NCI-H748 (cell line): ENCODE data around the gene ZNF225.
"Not testable (repeated sequence)": the region's sequence is repeated elsewhere in the genome, so short reads cannot be mapped to it uniquely, and the experiment has no call there.

Source experiments
- DNase-seq: peaks from one replicate; lab custom pipeline; 2025; ENCODE audit not compliant: unreplicated experiment; lab: John Stamatoyannopoulos, UW

The ZNF225 gene

DNA sequence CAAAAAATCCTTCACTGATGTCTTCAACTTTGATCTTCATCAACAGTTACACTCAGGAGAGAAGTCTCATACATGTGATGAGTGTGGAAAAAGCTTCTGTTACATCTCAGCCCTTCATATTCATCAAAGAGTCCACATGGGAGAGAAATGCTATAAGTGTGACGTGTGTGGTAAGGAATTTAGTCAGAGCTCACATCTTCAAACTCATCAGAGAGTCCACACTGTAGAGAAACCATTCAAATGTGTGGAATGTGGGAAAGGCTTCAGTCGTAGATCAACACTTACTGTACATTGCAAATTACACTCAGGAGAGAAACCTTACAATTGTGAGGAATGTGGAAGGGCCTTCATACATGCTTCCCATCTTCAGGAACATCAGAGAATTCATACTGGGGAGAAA, 43.3 kb downstream of the ZNF225 start:
- no peak for DNase-seq

DNA sequence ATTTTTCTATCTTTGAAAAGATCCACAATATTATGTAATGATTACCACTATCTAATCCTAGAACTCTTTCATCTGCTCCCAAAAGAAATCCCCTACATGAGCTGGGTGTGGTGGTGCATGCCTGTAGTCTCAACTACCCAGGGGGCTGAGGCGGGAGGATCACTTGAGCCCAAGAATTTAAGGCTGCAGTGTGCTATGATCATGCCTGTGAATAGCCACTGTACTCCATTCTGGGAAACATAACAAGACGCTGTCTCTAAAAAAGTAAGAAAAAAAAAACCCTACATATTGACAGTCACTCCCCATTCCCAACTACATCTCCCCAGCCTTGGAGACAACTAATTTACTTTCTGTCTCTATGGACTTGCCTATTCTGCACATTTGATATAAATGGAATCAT, 50.6 kb downstream of the ZNF225 start:
- no peak for DNase-seq

DNA sequence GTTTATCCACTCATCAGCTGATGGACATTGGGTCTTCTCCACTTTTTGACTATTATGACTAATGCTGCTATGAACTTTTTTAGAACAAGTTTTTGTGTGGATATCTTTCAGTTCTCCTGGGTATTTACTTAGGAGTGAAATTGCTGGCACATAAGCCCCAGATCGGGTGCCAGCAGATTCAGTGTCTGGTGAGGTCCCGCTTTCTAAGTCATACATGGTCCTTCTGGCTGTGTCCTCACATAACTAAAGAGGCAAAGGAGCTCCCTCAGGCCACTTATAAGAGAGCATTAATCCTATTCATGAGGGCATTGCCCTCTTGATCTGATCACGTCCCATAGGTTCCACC, 51.1 kb downstream of the ZNF225 start:
- DNase-seq, result no peak

DNA sequence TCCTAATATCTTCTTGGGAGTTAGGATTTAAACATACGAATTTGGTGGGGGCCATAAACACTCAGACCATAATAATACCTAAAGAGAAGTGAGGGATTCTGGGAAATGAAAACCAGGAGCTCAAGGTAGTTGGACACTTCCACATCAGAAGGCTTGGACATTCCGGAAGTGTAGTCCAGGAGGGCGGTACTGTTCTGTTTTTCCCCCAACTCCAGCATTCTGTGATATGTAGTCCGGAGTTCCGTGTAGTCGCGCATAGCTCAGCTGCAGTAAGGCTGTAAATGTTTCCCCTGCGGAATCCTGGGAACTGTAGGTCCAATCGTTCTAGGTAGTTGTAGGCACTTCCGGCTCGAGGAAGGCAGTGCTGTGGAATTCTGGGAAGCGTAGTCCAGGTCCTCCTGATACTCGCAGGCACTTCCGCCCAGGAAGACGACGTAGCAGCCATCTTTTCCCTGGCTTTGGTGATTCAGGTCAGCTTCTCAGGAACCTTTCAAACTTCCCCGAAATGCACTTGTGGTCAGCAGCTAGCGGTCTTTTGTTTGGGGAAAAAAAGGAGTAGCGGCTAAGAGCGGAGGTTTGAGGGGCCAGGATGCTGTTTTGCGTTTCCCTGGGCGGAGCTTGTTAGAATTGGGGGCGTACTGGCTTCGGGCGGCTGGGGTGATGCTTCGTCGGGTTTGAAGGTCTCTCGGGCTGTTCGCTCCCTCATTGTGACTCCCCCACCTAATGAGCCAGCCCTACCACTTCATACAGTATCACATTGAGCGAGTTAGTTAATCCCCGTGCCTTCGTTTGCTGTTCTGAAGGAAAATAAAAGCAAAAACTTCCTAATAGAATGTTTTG, 51.7 kb downstream of the ZNF225 start, which contains the start of gene ZNF226:
Gene ZNF226 (plus strand): TSS at position 428 of the 840 bp plus-strand sequence. CDS start 4,981 bp downstream, outside the sequence.
- DNase-seq, result peak; percentile 100

DNA sequence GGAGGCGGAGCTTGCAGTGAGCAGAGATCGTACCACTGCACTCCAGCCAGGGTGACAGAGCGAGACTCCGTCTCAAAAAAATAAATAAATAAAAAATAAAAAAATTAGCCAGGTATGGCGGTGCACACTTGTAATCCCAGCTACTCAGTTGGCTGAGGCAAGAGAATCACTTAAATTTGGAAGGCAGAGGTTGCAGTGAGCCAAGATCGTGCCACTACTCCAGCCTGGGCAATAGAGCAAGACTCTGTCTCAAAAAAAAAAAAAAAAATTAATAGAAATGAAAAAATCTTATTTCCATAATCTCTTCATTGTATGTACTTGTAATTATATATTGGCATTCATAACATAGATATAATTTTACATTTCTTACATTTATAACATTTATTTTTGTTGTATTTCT, 57.5 kb downstream of the ZNF225 start:
- not testable (repeated sequence) for DNase-seq

DNA sequence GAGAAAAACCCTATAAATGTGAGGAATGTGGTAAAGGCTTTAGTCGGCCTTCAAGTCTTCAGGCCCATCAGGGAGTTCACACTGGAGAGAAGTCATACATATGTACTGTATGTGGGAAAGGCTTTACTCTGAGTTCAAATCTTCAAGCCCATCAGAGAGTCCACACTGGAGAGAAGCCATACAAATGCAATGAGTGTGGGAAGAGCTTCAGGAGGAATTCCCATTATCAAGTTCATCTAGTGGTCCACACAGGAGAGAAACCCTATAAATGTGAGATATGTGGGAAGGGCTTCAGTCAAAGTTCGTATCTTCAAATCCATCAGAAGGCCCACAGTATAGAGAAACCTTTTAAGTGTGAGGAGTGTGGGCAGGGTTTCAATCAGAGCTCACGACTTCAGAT, 63.4 kb downstream of the ZNF225 start:
- no peak for DNase-seq

DNA sequence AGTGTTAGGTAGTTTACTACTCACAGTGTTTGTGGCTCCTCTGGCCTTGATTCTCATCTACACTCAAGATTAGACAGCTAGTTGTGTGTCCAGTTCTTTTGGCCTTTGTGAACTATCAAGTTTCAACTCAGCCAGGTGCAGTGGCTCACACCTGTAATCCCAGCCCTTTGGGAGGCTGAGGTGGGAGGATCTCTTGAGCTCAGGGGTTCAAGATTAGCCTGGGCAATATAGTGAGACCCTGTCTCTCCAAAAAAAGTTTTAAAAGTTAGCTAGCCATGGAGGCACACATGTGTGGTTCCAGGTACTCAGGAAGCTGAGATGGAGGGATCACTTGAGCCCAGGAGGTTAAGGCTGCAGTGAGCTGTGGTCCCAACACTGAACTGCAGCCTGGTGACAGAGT, 67.8 kb downstream of the ZNF225 start:
- DNase-seq, result no peak

DNA sequence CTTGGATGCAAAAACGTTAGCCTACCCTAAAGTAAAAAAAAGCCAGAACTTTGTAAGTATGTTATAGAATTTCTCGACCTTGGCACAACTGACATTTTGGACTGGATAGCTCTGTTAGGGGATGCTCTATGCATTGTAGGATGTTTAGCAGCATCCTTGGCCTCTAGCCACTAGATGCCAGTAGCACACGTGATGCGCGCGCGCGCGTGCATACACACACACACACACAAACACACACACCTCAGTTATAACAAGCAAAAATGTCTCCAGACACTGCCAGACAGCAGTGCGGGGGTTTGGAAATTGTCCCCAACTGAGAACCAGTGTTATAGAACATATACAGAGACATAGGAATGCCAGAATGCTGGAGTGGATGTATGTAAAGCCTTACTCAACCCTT, 68.9 kb downstream of the ZNF225 start:
- no peak for DNase-seq
